Ascending aorta (tissue), 2 donors: ENCODE results near the gene KCTD18. TPM values are rescaled to one million over a fixed set of nuclear protein-coding genes. Genes with fewer than 3 reads are reported as not detected.

Experiments
- DNase-seq, 2 donors: peaks; one replicate each; pipeline ENCODE4 v3.0.0-alpha.2; 2019; ENCODE audit warnings: low spot score in 2 of 2
- H3K27ac ChIP-seq, 2 donors: fragments of 200-600 bp; sonication (generic); one replicate each; pipeline ENCODE4 v1.5.1; 2016 to 2017; ENCODE audit warnings: mild to moderate bottlenecking in 1 of 2
- H3K27me3 ChIP-seq: fragments of 200-600 bp; sonication (generic); one replicate; pipeline ENCODE4 v1.5.1; 2017
- H3K36me3 ChIP-seq, 2 donors: fragments of 200-600 bp; sonication (generic); one replicate each; pipeline ENCODE4 v1.5.1; 2016
- H3K4me1 ChIP-seq, 2 donors: fragments of 200-600 bp; sonication (generic); one replicate each; pipeline ENCODE4 v1.5.1; 2016 to 2017; ENCODE audit warnings: mild to moderate bottlenecking in 1 of 2
- H3K4me3 ChIP-seq, 2 donors: fragments of 200-600 bp; sonication (generic); one replicate each; pipeline ENCODE4 v1.5.1; 2016 to 2017; ENCODE audit warnings: mild to moderate bottlenecking in 1 of 2
- H3K9me3 ChIP-seq, 2 donors: fragments of 200-600 bp; sonication (generic); one replicate each; pipeline ENCODE4 v1.5.1; 2016
- intact Hi-C: fragments of 100-400 bp; cut with DNase I; formaldehyde crosslinking; loops from one replicate; pipeline ENCODE4 v1.15.1; 2023
- total RNA-seq: library from RNA; depleted of rRNA; stranded (reverse); fragments of >200 nt; gene quantifications from one replicate; pipeline ENCODE4 v1.1.0, GENCODE V29; 2016
- TF ChIP-seq, protein P1 (sequence below), 3 experiments: fragments of 200-600 bp in 2 of 3; fragments of 450-650 bp in 1 of 3; sonication (generic) in 2 of 3; IDR thresholded peaks; one replicate each; pipeline ENCODE4 v1.5.1; 2016 to 2019; ENCODE audit warnings: antibody characterized with exemption in 3 of 3, mild to moderate bottlenecking in 1 of 3, moderate library complexity in 1 of 3

Gene KCTD18
- total RNA-seq, 1 donor from 2014 or later = 17.9 TPM

DNA sequence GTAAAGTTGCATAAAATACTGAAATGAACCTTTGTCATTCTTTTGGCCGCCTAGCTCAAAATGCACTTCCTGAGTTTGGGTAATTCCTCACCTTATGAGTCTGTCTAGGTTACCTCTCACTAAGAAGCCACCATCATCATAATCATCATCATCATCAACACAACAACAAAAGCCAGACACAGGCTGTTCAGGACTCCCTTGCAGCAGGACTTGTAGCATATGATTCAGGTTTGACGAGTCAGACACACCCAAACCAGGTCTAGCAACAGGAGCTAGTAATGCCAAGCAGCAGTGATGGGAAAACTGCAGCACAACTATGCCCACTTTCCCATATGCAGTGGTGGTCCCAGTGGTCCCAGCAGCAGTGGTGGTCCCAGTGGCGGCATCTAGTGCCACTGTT, 13.3 kb upstream of the KCTD18 start:
- Histone ChIP-seq H3K9me3 (no peaks in the 10 kb centered on the region), H3K4me1 (peaks cover 0 to 6% of the 10 kb centered on the region in 2 donors), H3K4me3 (no peak overlapping the region), H3K36me3 (no peaks in the 10 kb centered on the region), H3K27ac (no peak overlapping the region), H3K27me3 (no peaks in the 10 kb centered on the region)
- intact Hi-C loops = loop anchor here (10.0 kb wide), 1 partner anchor 342 kb away; the partner anchor contains the start of gene CLK1
- DNase-seq = no peak
- TF ChIP-seq, protein P1, sequence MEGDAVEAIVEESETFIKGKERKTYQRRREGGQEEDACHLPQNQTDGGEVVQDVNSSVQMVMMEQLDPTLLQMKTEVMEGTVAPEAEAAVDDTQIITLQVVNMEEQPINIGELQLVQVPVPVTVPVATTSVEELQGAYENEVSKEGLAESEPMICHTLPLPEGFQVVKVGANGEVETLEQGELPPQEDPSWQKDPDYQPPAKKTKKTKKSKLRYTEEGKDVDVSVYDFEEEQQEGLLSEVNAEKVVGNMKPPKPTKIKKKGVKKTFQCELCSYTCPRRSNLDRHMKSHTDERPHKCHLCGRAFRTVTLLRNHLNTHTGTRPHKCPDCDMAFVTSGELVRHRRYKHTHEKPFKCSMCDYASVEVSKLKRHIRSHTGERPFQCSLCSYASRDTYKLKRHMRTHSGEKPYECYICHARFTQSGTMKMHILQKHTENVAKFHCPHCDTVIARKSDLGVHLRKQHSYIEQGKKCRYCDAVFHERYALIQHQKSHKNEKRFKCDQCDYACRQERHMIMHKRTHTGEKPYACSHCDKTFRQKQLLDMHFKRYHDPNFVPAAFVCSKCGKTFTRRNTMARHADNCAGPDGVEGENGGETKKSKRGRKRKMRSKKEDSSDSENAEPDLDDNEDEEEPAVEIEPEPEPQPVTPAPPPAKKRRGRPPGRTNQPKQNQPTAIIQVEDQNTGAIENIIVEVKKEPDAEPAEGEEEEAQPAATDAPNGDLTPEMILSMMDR (IDR thresholded peaks at IDR 0.05) = no peak

DNA sequence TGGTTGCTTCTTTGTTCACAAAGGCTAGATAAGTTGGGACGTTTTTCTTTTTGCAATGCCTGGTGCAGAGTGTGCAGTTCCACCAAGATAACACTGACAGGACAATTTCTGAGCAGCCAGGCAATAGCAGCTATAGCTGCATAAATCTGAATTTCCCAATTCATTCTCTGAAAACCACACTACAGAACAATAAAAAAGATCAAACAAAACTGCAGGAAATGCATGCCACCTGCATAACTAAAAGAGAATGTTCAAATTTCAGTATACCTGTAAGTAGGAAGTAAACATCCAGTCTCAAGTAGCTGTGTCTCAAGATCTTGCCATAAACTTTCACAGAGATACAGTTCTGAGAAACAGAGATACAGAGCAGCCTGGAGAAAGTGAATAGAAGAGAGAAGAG, 5.3 kb upstream of the KCTD18 start:
- Histone ChIP-seq H3K9me3 (no peaks in the 10 kb centered on the region), H3K4me1 (peaks cover 0 to 5% of the 10 kb centered on the region in 2 donors), H3K36me3 (no peaks in the 10 kb centered on the region), H3K27me3 (no peaks in the 10 kb centered on the region), H3K27ac (no peak overlapping the region), H3K4me3 (no peak overlapping the region)
- no peak for DNase-seq
- TF ChIP-seq, protein P1 (IDR thresholded peaks at IDR 0.05) = no peak
- intact Hi-C loops = no loop called here

DNA sequence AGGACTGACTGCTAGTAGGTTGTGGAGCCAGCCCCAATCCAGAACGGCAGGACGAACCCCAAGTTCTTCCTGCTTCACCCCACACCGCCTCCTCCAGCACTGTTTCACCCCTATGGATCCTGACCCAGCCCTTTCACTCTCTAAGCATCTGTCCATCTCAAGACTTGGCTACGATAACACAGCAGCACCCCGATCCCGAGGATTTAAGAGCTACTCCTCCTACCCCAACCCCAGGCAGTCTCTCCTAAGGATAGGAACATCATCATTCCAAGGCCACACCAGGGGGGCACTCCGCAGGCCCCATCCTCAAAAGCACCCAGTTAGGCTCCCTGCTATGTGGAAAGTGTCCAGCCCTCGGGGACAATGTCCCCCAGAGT, 645 bp downstream of the KCTD18 start:
- intact Hi-C loops = no loop called here
- no peak for DNase-seq
- peak overlapping the region; percentile 80 to 82 for H3K27ac ChIP-seq
- H3K9me3 ChIP-seq = no peaks in the 10 kb centered on the region
- H3K4me3 ChIP-seq = peak overlapping the region; percentile 55 to 87
- TF ChIP-seq, protein P1 (IDR thresholded peaks at IDR 0.05) = no peak
- peaks cover 0 to 6% of the 10 kb centered on the region in 2 donors for H3K36me3 ChIP-seq
- no peaks in the 10 kb centered on the region for H3K27me3 ChIP-seq
- H3K4me1 ChIP-seq = peaks cover 0 to 12% of the 10 kb centered on the region in 2 donors

DNA sequence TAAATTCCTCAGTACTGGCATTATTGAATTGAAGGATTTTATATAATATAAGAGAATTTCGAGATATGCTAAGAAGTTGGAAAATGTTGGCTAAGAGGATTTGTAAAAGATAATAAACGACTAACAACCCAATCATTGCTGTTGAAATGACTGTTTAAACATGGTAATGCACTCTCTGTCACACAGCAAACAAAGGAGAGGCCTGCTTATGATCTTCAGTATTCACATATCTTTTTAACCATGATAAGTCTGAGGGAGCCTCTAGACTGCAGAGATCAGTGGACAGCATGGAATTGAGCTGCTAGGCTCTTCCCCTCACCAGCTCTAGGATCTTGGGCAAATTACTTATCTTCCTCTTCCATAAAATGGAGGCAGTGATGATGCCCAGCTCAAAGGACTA, 2.7 kb downstream of the KCTD18 start:
- Histone ChIP-seq H3K9me3 (no peaks in the 10 kb centered on the region), H3K4me3 (no peak overlapping the region), H3K4me1 (peaks cover 0 to 12% of the 10 kb centered on the region in 2 donors), H3K27ac (no peak overlapping the region), H3K27me3 (no peaks in the 10 kb centered on the region), H3K36me3 (peaks cover 5 to 18% of the 10 kb centered on the region in 2 donors)
- DNase-seq = no peak
- intact Hi-C loops = no loop called here
- TF ChIP-seq, protein P1 (IDR thresholded peaks at IDR 0.05) = no peak

DNA sequence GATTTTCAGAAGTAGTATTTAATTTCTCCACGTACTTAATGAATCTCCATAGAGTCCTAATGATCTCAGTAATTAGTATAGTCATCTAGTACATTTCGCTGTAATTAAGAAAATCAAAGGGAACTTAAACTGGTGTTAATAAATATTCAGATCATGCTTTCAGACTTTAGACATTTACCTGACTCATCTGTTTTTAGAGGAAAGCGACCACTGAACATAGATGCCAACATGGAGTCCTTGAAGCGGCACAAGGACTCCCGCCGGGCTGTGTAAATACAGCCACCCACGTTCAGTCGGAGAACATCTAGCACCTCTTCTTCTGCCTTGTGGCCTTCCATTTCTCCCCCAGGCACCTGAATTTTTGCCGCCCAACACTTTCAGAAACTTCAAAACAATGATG, 3.2 kb downstream of the KCTD18 start:
- intact Hi-C loops = no loop called here
- no peak for DNase-seq
- TF ChIP-seq, protein P1 (IDR thresholded peaks at IDR 0.05) = no peak

DNA sequence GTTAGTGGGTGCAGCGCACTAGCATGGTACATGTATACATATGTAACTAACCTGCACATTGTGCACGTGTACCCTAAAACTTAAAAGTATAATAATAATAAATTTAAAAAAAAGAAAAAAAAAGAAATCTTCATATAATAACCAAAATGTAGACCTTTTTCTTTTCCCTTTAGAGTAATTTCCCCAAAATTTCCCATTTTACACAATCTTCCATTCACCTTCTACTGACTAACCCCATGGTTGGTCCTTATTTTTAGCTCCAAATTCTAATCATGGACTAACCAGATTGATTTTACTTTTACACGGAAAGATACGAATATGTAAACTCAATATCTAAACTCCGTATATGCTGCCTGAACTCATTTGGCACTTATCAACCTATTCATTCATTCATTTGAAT, 7.7 kb downstream of the KCTD18 start:
- DNase-seq = no peak
- Histone ChIP-seq H3K4me1 (no peaks in the 10 kb centered on the region), H3K27me3 (no peaks in the 10 kb centered on the region), H3K27ac (no peak overlapping the region), H3K4me3 (no peak overlapping the region), H3K36me3 (peaks cover 12 to 27% of the 10 kb centered on the region in 2 donors), H3K9me3 (no peaks in the 10 kb centered on the region)
- TF ChIP-seq, protein P1 (IDR thresholded peaks at IDR 0.05) = no peak
- intact Hi-C loops = no loop called here

More for the DNA sequence above, 3.2 kb downstream of the KCTD18 start:
- H3K27me3 ChIP-seq = no peaks in the 10 kb centered on the region
- H3K27ac ChIP-seq = no peak overlapping the region
- peaks cover 0 to 12% of the 10 kb centered on the region in 2 donors for H3K4me1 ChIP-seq
- peaks cover 5 to 18% of the 10 kb centered on the region in 2 donors for H3K36me3 ChIP-seq
- no peaks in the 10 kb centered on the region for H3K9me3 ChIP-seq
- H3K4me3 ChIP-seq = no peak overlapping the region
